ENCODE measurements around the gene PDZRN3. TPM values are rescaled to one million over a fixed set of nuclear protein-coding genes. Genes with fewer than 3 reads are reported as not detected.

The PDZRN3 gene
- total RNA-seq, 1 donor from 2014 or later: 50.6 TPM

DNA sequence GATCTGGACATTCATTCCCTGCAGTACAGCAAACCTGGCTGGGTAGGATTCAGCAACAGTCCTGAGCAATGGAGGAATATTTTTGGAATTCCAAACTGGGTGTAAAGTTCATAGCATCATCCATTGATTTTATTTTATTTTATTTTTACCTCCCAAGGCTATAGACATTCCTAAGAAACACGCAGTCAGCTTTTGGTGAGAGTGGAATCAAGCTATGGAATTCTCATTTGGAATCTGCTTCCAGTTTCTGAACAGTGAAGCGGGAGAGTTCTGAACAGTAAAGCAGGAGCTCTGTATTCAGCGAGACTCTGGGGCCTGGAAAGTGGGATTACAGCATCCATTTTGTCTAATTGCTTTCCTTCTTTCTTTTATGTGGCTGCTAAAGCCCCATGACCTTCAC, 1.4 kb upstream of the PDZRN3 start:
- H3K4me3 ChIP-seq (ENCODE audit: low read length in 3 of 3): peak overlapping the region in 1 of 3 donors; percentile 74
- H3K27ac ChIP-seq (ENCODE audit: low read depth, low read length): no peak overlapping the region
- no peak overlapping the region for H3K9ac ChIP-seq (ENCODE audit: low read depth in 1 of 3, low read length in 3 of 3)
- H3K27me3 ChIP-seq (ENCODE audit: control insufficient read depth in 3 of 3, insufficient read depth in 3 of 3, low read length in 3 of 3): no peaks in the 10 kb centered on the region
- H3K4me1 ChIP-seq (ENCODE audit: control insufficient read depth in 3 of 3, insufficient read depth in 3 of 3, low read length in 3 of 3): peaks cover 18 to 48% (median 37%) of the 10 kb centered on the region in 3 donors
- H3K36me3 ChIP-seq (ENCODE audit: control insufficient read depth in 3 of 3, insufficient read depth in 3 of 3, low read length in 3 of 3): no peaks in the 10 kb centered on the region
- no peaks in the 10 kb centered on the region for H3K9me3 ChIP-seq (ENCODE audit: control insufficient read depth in 3 of 3, low read length in 3 of 3)

GRCh38 chr3:73624017-73624820, 522 bp downstream of the PDZRN3 start:
- H3K4me1 ChIP-seq (ENCODE audit: control insufficient read depth in 3 of 3, insufficient read depth in 3 of 3, low read length in 3 of 3): peaks cover 26 to 64% (median 52%) of the 10 kb centered on the region in 3 donors
- H3K4me3 ChIP-seq (ENCODE audit: low read length in 3 of 3): peak overlapping the region; percentile 74 to 87 (median 82)
- no peaks in the 10 kb centered on the region for H3K9me3 ChIP-seq (ENCODE audit: control insufficient read depth in 3 of 3, low read length in 3 of 3)
- no peaks in the 10 kb centered on the region for H3K27me3 ChIP-seq (ENCODE audit: control insufficient read depth in 3 of 3, insufficient read depth in 3 of 3, low read length in 3 of 3)
- peak overlapping the region; percentile 80 to 85 (median 85) for H3K9ac ChIP-seq (ENCODE audit: low read depth in 1 of 3, low read length in 3 of 3)
- peak overlapping the region; percentile 96 for H3K27ac ChIP-seq (ENCODE audit: low read depth, low read length)
- no peaks in the 10 kb centered on the region for H3K36me3 ChIP-seq (ENCODE audit: control insufficient read depth in 3 of 3, insufficient read depth in 3 of 3, low read length in 3 of 3)

DNA sequence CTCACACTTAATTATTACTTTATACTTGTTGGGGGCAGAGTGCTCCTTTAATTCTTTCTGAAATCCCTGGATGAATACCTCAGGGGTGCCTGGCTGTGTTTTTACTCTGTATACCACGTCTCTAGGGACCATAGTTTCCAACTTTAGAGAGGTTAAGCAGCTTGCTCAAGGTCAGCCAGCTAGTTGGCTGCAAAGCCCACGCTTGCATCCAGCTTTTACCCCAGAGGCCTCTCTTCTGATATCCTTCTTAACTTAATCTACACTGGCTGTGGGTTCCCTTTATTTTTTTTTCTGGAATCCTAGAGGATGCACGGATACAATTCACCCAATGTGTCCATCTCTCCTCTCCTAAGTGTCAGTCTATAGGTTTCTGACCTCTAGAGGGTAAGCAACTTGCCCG, 1.4 kb downstream of the PDZRN3 start:
- Histone ChIP-seq H3K36me3 (ENCODE audit: control insufficient read depth in 3 of 3, insufficient read depth in 3 of 3, low read length in 3 of 3) (no peaks in the 10 kb centered on the region), H3K27ac (ENCODE audit: low read depth, low read length) (peak overlapping the region; percentile 96), H3K9ac (ENCODE audit: low read depth in 1 of 3, low read length in 3 of 3) (peak overlapping the region; percentile 80 to 85 (median 85)), H3K4me3 (ENCODE audit: low read length in 3 of 3) (peak overlapping the region; percentile 74 to 87 (median 82)), H3K4me1 (ENCODE audit: control insufficient read depth in 3 of 3, insufficient read depth in 3 of 3, low read length in 3 of 3) (peaks cover 33 to 70% (median 60%) of the 10 kb centered on the region in 3 donors), H3K9me3 (ENCODE audit: control insufficient read depth in 3 of 3, low read length in 3 of 3) (no peaks in the 10 kb centered on the region), H3K27me3 (ENCODE audit: control insufficient read depth in 3 of 3, insufficient read depth in 3 of 3, low read length in 3 of 3) (no peaks in the 10 kb centered on the region)

DNA sequence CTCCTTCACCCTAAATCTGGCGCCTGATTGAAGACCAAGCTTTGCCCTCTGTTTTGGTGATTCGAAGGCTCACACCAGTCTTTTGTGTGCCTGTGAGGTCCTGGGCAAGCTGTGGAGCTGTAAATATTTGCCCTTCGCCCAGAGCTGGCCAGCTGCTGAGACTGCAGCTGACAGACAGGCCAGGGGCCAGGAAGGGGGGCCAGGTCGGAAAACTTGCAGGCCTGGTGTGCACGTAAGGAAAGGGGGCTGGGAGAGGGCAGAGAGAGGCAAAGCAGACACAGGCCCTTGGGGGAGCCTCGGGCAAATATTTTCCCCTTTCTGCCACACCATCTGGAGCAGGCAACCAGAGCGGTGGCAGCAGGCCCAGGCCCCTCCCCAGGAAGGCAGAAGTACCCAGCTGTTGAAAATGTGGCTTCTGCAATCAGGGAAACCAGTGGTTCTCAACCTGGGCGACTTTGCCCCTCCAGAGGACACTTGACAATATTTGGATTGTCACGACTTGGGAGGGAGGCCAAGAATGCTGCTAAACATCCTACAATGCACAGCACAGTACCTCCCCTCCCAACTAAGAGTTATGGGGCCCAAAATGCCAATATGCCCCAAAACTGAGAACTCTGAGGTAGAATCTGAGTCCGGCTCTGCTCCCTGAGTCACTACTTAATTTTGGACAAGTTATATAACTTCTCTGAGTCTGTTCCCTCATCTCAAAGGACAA, 2.5 kb downstream of the PDZRN3 start:
- Histone ChIP-seq H3K27ac (ENCODE audit: low read depth, low read length) (peak overlapping the region; percentile 96), H3K27me3 (ENCODE audit: control insufficient read depth in 3 of 3, insufficient read depth in 3 of 3, low read length in 3 of 3) (no peaks in the 10 kb centered on the region), H3K4me3 (ENCODE audit: low read length in 3 of 3) (peak overlapping the region; percentile 74 to 87 (median 82)), H3K36me3 (ENCODE audit: control insufficient read depth in 3 of 3, insufficient read depth in 3 of 3, low read length in 3 of 3) (no peaks in the 10 kb centered on the region), H3K4me1 (ENCODE audit: control insufficient read depth in 3 of 3, insufficient read depth in 3 of 3, low read length in 3 of 3) (peaks cover 39 to 77% (median 61%) of the 10 kb centered on the region in 3 donors), H3K9me3 (ENCODE audit: control insufficient read depth in 3 of 3, low read length in 3 of 3) (no peaks in the 10 kb centered on the region), H3K9ac (ENCODE audit: low read depth in 1 of 3, low read length in 3 of 3) (peak overlapping the region; percentile 80 to 89 (median 85))

DNA sequence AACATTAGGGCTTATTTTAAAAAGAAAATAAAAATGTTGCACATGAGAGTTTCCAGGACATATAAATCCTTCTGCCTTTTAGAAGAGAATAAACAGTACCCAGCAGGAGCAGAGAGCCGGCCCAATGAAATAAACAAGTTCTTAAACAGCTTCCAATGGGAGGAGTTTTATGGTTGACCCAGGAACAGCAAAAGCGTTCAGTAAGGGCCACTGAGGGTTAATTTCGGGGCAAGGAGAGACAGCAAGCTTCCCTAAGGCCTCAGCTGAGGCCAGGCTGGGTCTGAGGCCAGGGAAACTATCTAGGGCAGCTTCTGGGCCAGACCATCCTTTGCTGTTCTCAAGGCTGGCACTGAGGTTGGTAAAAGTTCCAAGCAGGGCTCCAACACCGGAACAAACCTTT, 3.4 kb downstream of the PDZRN3 start:
- H3K9ac ChIP-seq (ENCODE audit: low read depth in 1 of 3, low read length in 3 of 3): peak overlapping the region; percentile 80 to 89 (median 85)
- H3K36me3 ChIP-seq (ENCODE audit: control insufficient read depth in 3 of 3, insufficient read depth in 3 of 3, low read length in 3 of 3): no peaks in the 10 kb centered on the region
- H3K27ac ChIP-seq (ENCODE audit: low read depth, low read length): peak overlapping the region; percentile 96
- no peaks in the 10 kb centered on the region for H3K9me3 ChIP-seq (ENCODE audit: control insufficient read depth in 3 of 3, low read length in 3 of 3)
- H3K4me3 ChIP-seq (ENCODE audit: low read length in 3 of 3): peak overlapping the region; percentile 74 to 87 (median 82)
- no peaks in the 10 kb centered on the region for H3K27me3 ChIP-seq (ENCODE audit: control insufficient read depth in 3 of 3, insufficient read depth in 3 of 3, low read length in 3 of 3)
- H3K4me1 ChIP-seq (ENCODE audit: control insufficient read depth in 3 of 3, insufficient read depth in 3 of 3, low read length in 3 of 3): peaks cover 38 to 76% (median 67%) of the 10 kb centered on the region in 3 donors

- peaks cover 55 to 79% (median 72%) of the 10 kb centered on the region in 3 donors for H3K4me1 ChIP-seq (ENCODE audit: control insufficient read depth in 3 of 3, insufficient read depth in 3 of 3, low read length in 3 of 3)
- H3K27ac ChIP-seq (ENCODE audit: low read depth, low read length): peak overlapping the region; percentile 96
- peak overlapping the region; percentile 25 to 40 (median 38) for H3K9ac ChIP-seq (ENCODE audit: low read depth in 1 of 3, low read length in 3 of 3)
- H3K4me3 ChIP-seq (ENCODE audit: low read length in 3 of 3): no peak overlapping the region
- no peaks in the 10 kb centered on the region for H3K9me3 ChIP-seq (ENCODE audit: control insufficient read depth in 3 of 3, low read length in 3 of 3)
- no peaks in the 10 kb centered on the region for H3K27me3 ChIP-seq (ENCODE audit: control insufficient read depth in 3 of 3, insufficient read depth in 3 of 3, low read length in 3 of 3)
- H3K36me3 ChIP-seq (ENCODE audit: control insufficient read depth in 3 of 3, insufficient read depth in 3 of 3, low read length in 3 of 3): no peaks in the 10 kb centered on the region
Observed at GRCh38 chr3:73618461-73618860, 6.3 kb downstream of the PDZRN3 start.

- H3K4me3 ChIP-seq (ENCODE audit: low read length in 3 of 3): no peak overlapping the region
- no peaks in the 10 kb centered on the region for H3K9me3 ChIP-seq (ENCODE audit: control insufficient read depth in 3 of 3, low read length in 3 of 3)
- no peak overlapping the region for H3K9ac ChIP-seq (ENCODE audit: low read depth in 1 of 3, low read length in 3 of 3)
- no peak overlapping the region for H3K27ac ChIP-seq (ENCODE audit: low read depth, low read length)
- H3K4me1 ChIP-seq (ENCODE audit: control insufficient read depth in 3 of 3, insufficient read depth in 3 of 3, low read length in 3 of 3): peaks cover 45 to 69% (median 50%) of the 10 kb centered on the region in 3 donors
- no peaks in the 10 kb centered on the region for H3K27me3 ChIP-seq (ENCODE audit: control insufficient read depth in 3 of 3, insufficient read depth in 3 of 3, low read length in 3 of 3)
- H3K36me3 ChIP-seq (ENCODE audit: control insufficient read depth in 3 of 3, insufficient read depth in 3 of 3, low read length in 3 of 3): no peaks in the 10 kb centered on the region
Observed at GRCh38 chr3:73616056-73616455, 8.7 kb downstream of the PDZRN3 start.

DNA sequence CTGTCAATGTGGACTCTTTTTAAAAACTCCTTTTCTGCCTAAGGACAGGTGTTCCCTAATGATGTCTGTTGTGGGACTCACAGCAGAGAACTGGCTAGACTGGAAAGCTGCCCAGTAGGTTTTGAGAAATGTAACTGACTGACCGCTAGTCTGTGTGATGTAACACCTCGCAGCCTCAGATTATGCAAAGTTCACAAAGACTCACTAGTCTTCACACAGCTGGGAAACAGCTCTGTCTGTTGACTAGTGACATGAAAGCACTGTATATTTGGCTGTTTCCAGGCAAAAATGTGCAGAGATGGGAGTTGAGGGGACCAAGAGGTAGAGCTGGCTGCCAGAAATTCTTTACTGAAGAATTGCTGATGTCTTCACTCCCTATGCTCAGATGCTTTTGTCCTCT, 10.3 kb downstream of the PDZRN3 start:
- Histone ChIP-seq H3K27ac (ENCODE audit: low read depth, low read length) (peak overlapping the region; percentile 41), H3K27me3 (ENCODE audit: control insufficient read depth in 3 of 3, insufficient read depth in 3 of 3, low read length in 3 of 3) (no peaks in the 10 kb centered on the region), H3K4me3 (ENCODE audit: low read length in 3 of 3) (no peak overlapping the region), H3K9ac (ENCODE audit: low read depth in 1 of 3, low read length in 3 of 3) (no peak overlapping the region), H3K4me1 (ENCODE audit: control insufficient read depth in 3 of 3, insufficient read depth in 3 of 3, low read length in 3 of 3) (peaks cover 39 to 57% (median 41%) of the 10 kb centered on the region in 3 donors), H3K9me3 (ENCODE audit: control insufficient read depth in 3 of 3, low read length in 3 of 3) (no peaks in the 10 kb centered on the region), H3K36me3 (ENCODE audit: control insufficient read depth in 3 of 3, insufficient read depth in 3 of 3, low read length in 3 of 3) (no peaks in the 10 kb centered on the region)

DNA sequence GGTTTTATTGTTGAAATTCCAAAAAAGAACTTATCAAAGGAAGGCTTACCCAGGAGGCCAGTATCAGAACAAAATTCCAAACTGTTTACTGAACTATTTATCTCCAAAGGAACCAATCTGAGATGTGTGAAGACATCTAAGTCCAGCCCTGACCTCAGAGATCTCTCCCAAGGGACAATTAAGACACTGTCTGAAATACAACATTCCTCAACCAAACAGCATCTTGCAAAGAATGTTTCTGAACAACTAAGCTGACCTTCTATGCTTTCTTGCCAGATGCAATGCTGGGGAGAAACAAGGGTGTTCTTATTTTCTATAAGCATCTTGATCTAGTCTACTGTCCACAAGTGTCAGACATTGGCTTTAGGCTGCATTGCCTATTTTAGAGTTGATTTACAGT, 13.6 kb downstream of the PDZRN3 start:
- Histone ChIP-seq H3K27ac (ENCODE audit: low read depth, low read length) (peak overlapping the region; percentile 45), H3K9ac (ENCODE audit: low read depth in 1 of 3, low read length in 3 of 3) (no peak overlapping the region), H3K27me3 (ENCODE audit: control insufficient read depth in 3 of 3, insufficient read depth in 3 of 3, low read length in 3 of 3) (no peaks in the 10 kb centered on the region), H3K4me1 (ENCODE audit: control insufficient read depth in 3 of 3, insufficient read depth in 3 of 3, low read length in 3 of 3) (peaks cover 33 to 63% (median 37%) of the 10 kb centered on the region in 3 donors), H3K4me3 (ENCODE audit: low read length in 3 of 3) (no peak overlapping the region), H3K9me3 (ENCODE audit: control insufficient read depth in 3 of 3, low read length in 3 of 3) (no peaks in the 10 kb centered on the region), H3K36me3 (ENCODE audit: control insufficient read depth in 3 of 3, insufficient read depth in 3 of 3, low read length in 3 of 3) (peaks cover 0 to 4% (median 2%) of the 10 kb centered on the region in 3 donors)

DNA sequence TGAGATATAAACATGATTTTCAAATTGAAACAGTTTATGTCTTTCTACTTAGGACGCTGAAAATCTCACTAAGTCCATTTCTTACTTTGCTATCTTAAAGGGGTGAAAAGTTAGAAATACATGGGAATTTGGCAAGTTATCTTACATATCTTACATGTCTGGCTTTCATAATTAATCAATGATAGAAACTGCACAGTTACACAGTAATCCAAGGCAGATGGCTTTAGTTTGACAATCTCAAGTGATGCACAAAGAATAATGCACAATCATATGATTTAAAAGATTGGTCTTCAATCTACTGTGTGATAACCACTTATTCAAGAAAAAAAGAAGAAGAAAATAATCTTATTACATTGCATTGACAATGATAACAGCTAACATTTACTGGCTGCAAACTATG, 14.2 kb downstream of the PDZRN3 start:
- Histone ChIP-seq H3K27me3 (ENCODE audit: control insufficient read depth in 3 of 3, insufficient read depth in 3 of 3, low read length in 3 of 3) (no peaks in the 10 kb centered on the region), H3K9ac (ENCODE audit: low read depth in 1 of 3, low read length in 3 of 3) (peak overlapping the region in 1 of 3 donors; percentile 71), H3K4me3 (ENCODE audit: low read length in 3 of 3) (no peak overlapping the region), H3K27ac (ENCODE audit: low read depth, low read length) (peak overlapping the region; percentile 45), H3K9me3 (ENCODE audit: control insufficient read depth in 3 of 3, low read length in 3 of 3) (no peaks in the 10 kb centered on the region), H3K36me3 (ENCODE audit: control insufficient read depth in 3 of 3, insufficient read depth in 3 of 3, low read length in 3 of 3) (peaks cover 0 to 4% (median 2%) of the 10 kb centered on the region in 3 donors), H3K4me1 (ENCODE audit: control insufficient read depth in 3 of 3, insufficient read depth in 3 of 3, low read length in 3 of 3) (peaks cover 33 to 63% (median 42%) of the 10 kb centered on the region in 3 donors)

Measured in skeletal muscle tissue (tissue), 4 donors.